Measurements from ENCODE around the gene PFDN2. TPM values are rescaled to one million over a fixed set of nuclear protein-coding genes. Genes with fewer than 3 reads are reported as not detected.

Gene PFDN2
- total and polyA plus RNA-seq, 10 of the 15 experiments (the other 5 are each of a cell fraction or from before 2014, with no cell fraction given) = 30.0 to 141 (median 80.5) TPM

GRCh38 chr1:161117759-161118581, at the start of gene PFDN2, which contains the start of gene NIT1 (continued):
- TF ChIP-seq BCL11A (IDR thresholded peaks at IDR 0.05; ENCODE audit: low read depth, low read length) (no peak), NFIC (IDR thresholded peaks at IDR 0.05; ENCODE audit: low read depth, low read length) (no peak), MXI1 (IDR thresholded peaks at IDR 0.05; ENCODE audit: low read depth, low read length) (peak; percentile 81; the same call in 1 of the 2 replicates), JUNB (IDR thresholded peaks at IDR 0.05) (no peak), DPF2 (IDR thresholded peaks at IDR 0.05) (peak; percentile 57; the same call in 1 of the 2 replicates), STAT1 (conservative IDR thresholded peaks at IDR 0.05) (no peak), STAT3 (IDR thresholded peaks at IDR 0.05; ENCODE audit: low read depth, low read length) (no peak), NR2C1 (IDR thresholded peaks at IDR 0.05) (no peak), TAF1 (IDR thresholded peaks at IDR 0.05; ENCODE audit: borderline replicate concordance, low read depth, low read length) (peak; percentile 94), BHLHE40 (IDR thresholded peaks at IDR 0.05; ENCODE audit: borderline replicate concordance in 1 of 2, low read depth in 2 of 2, low read length in 1 of 2) (no peak; a peak in 1 of 4 replicates), HDGF (IDR thresholded peaks at IDR 0.05) (0 out of 2 replicates have a peak, but pooled peaks have one; percentile 68), CHD2 (IDR thresholded peaks at IDR 0.05; ENCODE audit: borderline replicate concordance, low read depth, low read length) (0 out of 2 replicates have a peak, but pooled peaks have one; percentile 67), HCFC1 (IDR thresholded peaks at IDR 0.05; ENCODE audit: low read length) (peak; percentile 44; the same call in 1 of the 2 replicates), RFX5 (IDR thresholded peaks at IDR 0.05; ENCODE audit: low read depth, low read length) (peak; percentile 31; the same call in 1 of the 2 replicates), POLR2AphosphoS2 (IDR thresholded peaks at IDR 0.05; ENCODE audit: low read depth, low read length) (peak; percentile 79; the same call in 1 of the 2 replicates), WRNIP1 (IDR thresholded peaks at IDR 0.05; ENCODE audit: borderline replicate concordance, low read depth, low read length) (no peak), REST (IDR thresholded peaks at IDR 0.05; ENCODE audit: low read depth, low read length) (0 out of 2 replicates have a peak, but pooled peaks have one; percentile 47), ASH2L (IDR thresholded peaks at IDR 0.05; ENCODE audit: borderline replicate concordance, low read depth) (no peak)
- TF ChIP-seq, protein P1, sequence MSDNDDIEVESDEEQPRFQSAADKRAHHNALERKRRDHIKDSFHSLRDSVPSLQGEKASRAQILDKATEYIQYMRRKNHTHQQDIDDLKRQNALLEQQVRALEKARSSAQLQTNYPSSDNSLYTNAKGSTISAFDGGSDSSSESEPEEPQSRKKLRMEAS (IDR thresholded peaks at IDR 0.05; ENCODE audit: low read depth, low read length) = no peak
- TF ChIP-seq, protein P2, sequence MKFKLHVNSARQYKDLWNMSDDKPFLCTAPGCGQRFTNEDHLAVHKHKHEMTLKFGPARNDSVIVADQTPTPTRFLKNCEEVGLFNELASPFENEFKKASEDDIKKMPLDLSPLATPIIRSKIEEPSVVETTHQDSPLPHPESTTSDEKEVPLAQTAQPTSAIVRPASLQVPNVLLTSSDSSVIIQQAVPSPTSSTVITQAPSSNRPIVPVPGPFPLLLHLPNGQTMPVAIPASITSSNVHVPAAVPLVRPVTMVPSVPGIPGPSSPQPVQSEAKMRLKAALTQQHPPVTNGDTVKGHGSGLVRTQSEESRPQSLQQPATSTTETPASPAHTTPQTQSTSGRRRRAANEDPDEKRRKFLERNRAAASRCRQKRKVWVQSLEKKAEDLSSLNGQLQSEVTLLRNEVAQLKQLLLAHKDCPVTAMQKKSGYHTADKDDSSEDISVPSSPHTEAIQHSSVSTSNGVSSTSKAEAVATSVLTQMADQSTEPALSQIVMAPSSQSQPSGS (IDR thresholded peaks at IDR 0.05; ENCODE audit: low read length) = no peak
- TF ChIP-seq, protein P3, sequence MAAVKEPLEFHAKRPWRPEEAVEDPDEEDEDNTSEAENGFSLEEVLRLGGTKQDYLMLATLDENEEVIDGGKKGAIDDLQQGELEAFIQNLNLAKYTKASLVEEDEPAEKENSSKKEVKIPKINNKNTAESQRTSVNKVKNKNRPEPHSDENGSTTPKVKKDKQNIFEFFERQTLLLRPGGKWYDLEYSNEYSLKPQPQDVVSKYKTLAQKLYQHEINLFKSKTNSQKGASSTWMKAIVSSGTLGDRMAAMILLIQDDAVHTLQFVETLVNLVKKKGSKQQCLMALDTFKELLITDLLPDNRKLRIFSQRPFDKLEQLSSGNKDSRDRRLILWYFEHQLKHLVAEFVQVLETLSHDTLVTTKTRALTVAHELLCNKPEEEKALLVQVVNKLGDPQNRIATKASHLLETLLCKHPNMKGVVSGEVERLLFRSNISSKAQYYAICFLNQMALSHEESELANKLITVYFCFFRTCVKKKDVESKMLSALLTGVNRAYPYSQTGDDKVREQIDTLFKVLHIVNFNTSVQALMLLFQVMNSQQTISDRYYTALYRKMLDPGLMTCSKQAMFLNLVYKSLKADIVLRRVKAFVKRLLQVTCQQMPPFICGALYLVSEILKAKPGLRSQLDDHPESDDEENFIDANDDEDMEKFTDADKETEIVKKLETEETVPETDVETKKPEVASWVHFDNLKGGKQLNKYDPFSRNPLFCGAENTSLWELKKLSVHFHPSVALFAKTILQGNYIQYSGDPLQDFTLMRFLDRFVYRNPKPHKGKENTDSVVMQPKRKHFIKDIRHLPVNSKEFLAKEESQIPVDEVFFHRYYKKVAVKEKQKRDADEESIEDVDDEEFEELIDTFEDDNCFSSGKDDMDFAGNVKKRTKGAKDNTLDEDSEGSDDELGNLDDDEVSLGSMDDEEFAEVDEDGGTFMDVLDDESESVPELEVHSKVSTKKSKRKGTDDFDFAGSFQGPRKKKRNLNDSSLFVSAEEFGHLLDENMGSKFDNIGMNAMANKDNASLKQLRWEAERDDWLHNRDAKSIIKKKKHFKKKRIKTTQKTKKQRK (IDR thresholded peaks at IDR 0.05; ENCODE audit: low read depth, low read length) = no peak
